ENCODE results near the gene CXADR. TPM values are rescaled to one million over a fixed set of nuclear protein-coding genes. Genes with fewer than 3 reads are reported as not detected.

The CXADR gene
- total and polyA plus RNA-seq, 5 donors, result 7.3 to 22.5 (median 18.2) TPM

DNA sequence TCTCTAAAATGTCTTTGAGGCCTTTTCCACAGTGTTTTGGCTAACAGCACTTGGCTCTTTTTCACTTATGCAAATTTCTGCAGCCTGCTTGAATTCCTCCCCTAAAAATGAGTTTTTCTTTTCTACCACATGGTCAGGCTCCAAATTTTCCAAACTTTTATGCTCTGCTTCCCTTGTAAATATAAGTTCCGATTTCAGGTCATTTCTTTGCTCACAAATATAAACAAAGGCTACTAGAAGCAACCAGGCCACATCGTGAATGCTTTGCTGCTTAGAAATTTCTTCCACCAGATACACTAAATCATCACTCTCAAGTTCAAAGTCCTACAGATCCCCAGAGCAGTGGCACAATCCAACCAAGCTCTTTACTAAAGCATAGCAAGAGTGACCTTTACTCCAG lies 128.0 kb downstream of the CXADR start:
- WGBS, result 89% methylated on average over 2 of the region's 2 CpGs
- no peaks in the 10 kb centered on the region for H3K9me3 ChIP-seq (ENCODE audit: control insufficient read depth, low read length)
- H3K4me3 ChIP-seq (ENCODE audit: low read length), result no peak overlapping the region
- H3K27me3 ChIP-seq (ENCODE audit: control insufficient read depth, insufficient read depth), result no peaks in the 10 kb centered on the region
- H3K4me1 ChIP-seq (ENCODE audit: control insufficient read depth, insufficient read depth, low read length), result no peaks in the 10 kb centered on the region
- no peak overlapping the region for H3K27ac ChIP-seq (ENCODE audit: low read length)
- intact Hi-C loops (cut with DNase I), result no loop called here
- DNase-seq (no peak), ATAC-seq (no peak)

Other genes with a start within 250 kb of the CXADR start
- gene BTG3, start 99.9 kb downstream of the CXADR start, total RNA-seq, result 10 to 100 TPM; 21.7 to 25.8 (median 22.9) TPM
- gene BTG3, start 99.9 kb downstream of the CXADR start, polyA plus RNA-seq, result 33.7 TPM